Right lobe of liver (tissue), 4 donors: ENCODE measurements around the gene KCNJ16.

Experiments used
- CTCF ChIP-seq, 4 donors: fragments of 200-600 bp in 3 of 4; fragments of 450-650 bp in 1 of 4; IDR thresholded peaks; one replicate each; pipeline versions ENCODE4 v1.5.1 to v1.8.0; 2016 to 2022; ENCODE audit warnings: antibody characterized with exemption in 4 of 4, mild to moderate bottlenecking in 2 of 4
- POLR2A ChIP-seq: fragments of 450-650 bp; IDR thresholded peaks from one replicate; pipeline ENCODE4 v1.6.1; 2017; ENCODE audit warnings: antibody characterized with exemption, mild to moderate bottlenecking
- donor health status: DM: no; HTN: no; CAD: no.
- donor health status: DM: no; HTN: no; CAD: no.
- donor health status: DM: no; HTN: yes; CAD: no.

- TF ChIP-seq POLR2A (no peak), CTCF (IDR thresholded peaks at IDR 0.05) (no peak)
These were observed 61.1 kb downstream of the KCNJ16 start for GRCh38 chr17:70136131-70136530.
